Measurements from ENCODE around the gene GBP1.

The GBP1 gene

GRCh38 chr1:89043940-89044339 is 21.1 kb downstream of the GBP1 start:
- H3K4me2 ChIP-seq (ENCODE audit: low read depth, low read length, poor library complexity, severe bottlenecking) = no peak overlapping the region
- H3K4me3 ChIP-seq (ENCODE audit: insufficient read depth, low read length, poor library complexity, severe bottlenecking) = no peak overlapping the region
- 0 out of 2 replicates have a peak, but pooled peaks cover 3% of the 10 kb centered on the region for H3K9me2 ChIP-seq (replicated peaks; ENCODE audit: insufficient read depth, low read length)
- no peaks in the 10 kb centered on the region for H3K36me3 ChIP-seq (ENCODE audit: low read length)
- no peak for TF ChIP-seq EZH2phosphoT487 (conservative IDR thresholded peaks at IDR 0.05; ENCODE audit: low read length)
- TF ChIP-seq CTCF (IDR thresholded peaks at IDR 0.05; ENCODE audit: insufficient read depth, low read length, poor library complexity, severe bottlenecking) = no peak
- no peaks in the 10 kb centered on the region for H3K27me3 ChIP-seq (ENCODE audit: low read length)
- H3K9ac ChIP-seq (ENCODE audit: low read length) = no peak overlapping the region
- no peaks in the 10 kb centered on the region for H3K79me2 ChIP-seq (ENCODE audit: insufficient read depth, low read length)
- no peaks in the 10 kb centered on the region for H4K20me1 ChIP-seq (ENCODE audit: low read depth, low read length)
- H2AFZ ChIP-seq (ENCODE audit: low read depth, low read length, severe bottlenecking) = no peak overlapping the region
- no peaks in the 10 kb centered on the region for H3F3A ChIP-seq (ENCODE audit: insufficient read depth)
- H3K9me3 ChIP-seq (ENCODE audit: insufficient read depth, low read length) = peaks cover 6% of the 10 kb centered on the region; the same call in 1 of the 2 replicates
- no peak overlapping the region for H3K27ac ChIP-seq (ENCODE audit: low read depth, low read length)

DNA sequence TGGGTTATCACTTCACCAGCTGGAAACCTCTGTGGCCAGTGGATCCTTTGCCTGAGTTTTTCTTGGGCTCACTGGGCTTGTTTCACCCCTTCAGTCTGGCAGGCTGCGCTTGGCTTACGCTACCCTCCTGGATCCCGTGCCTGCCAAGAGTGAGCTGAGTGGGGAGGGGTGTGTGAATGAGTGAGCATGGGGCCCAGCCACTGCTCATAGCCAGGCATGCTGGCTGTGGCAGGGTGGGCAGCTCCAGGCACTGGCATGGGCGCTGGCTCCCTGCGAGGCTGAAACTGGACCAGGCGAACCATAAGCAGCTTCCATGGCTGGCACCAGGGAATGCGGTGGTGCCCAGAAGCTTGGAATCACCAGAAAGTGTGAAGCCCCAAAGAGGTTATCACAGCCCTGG is 22.5 kb downstream of the GBP1 start:
- Histone ChIP-seq H3K4me3 (ENCODE audit: insufficient read depth, low read length, poor library complexity, severe bottlenecking) (no peak overlapping the region), H3K9ac (ENCODE audit: low read length) (no peak overlapping the region), H3K9me3 (ENCODE audit: insufficient read depth, low read length) (peaks cover 6% of the 10 kb centered on the region; the same call in 1 of the 2 replicates), H3K27me3 (ENCODE audit: low read length) (no peaks in the 10 kb centered on the region), H3K36me3 (ENCODE audit: low read length) (no peaks in the 10 kb centered on the region), H3K4me2 (ENCODE audit: low read depth, low read length, poor library complexity, severe bottlenecking) (no peak overlapping the region), H3K27ac (ENCODE audit: low read depth, low read length) (no peak overlapping the region), H3F3A (ENCODE audit: insufficient read depth) (no peaks in the 10 kb centered on the region), H3K9me2 (replicated peaks; ENCODE audit: insufficient read depth, low read length) (0 out of 2 replicates have a peak, but pooled peaks cover 3% of the 10 kb centered on the region), H4K20me1 (ENCODE audit: low read depth, low read length) (no peaks in the 10 kb centered on the region), H2AFZ (ENCODE audit: low read depth, low read length, severe bottlenecking) (no peak overlapping the region), H3K79me2 (ENCODE audit: insufficient read depth, low read length) (no peaks in the 10 kb centered on the region)
- TF ChIP-seq CTCF (IDR thresholded peaks at IDR 0.05; ENCODE audit: insufficient read depth, low read length, poor library complexity, severe bottlenecking) (no peak), EZH2phosphoT487 (conservative IDR thresholded peaks at IDR 0.05; ENCODE audit: low read length) (no peak)

- no peak overlapping the region for H3K4me2 ChIP-seq (ENCODE audit: low read depth, low read length, poor library complexity, severe bottlenecking)
- no peaks in the 10 kb centered on the region for H3K27me3 ChIP-seq (ENCODE audit: low read length)
- no peak overlapping the region for H3K4me3 ChIP-seq (ENCODE audit: insufficient read depth, low read length, poor library complexity, severe bottlenecking)
- H3K36me3 ChIP-seq (ENCODE audit: low read length) = no peaks in the 10 kb centered on the region
- H3F3A ChIP-seq (ENCODE audit: insufficient read depth) = no peaks in the 10 kb centered on the region
- peaks cover 6% of the 10 kb centered on the region; the same call in 1 of the 2 replicates for H3K9me3 ChIP-seq (ENCODE audit: insufficient read depth, low read length)
- TF ChIP-seq CTCF (IDR thresholded peaks at IDR 0.05; ENCODE audit: insufficient read depth, low read length, poor library complexity, severe bottlenecking) (no peak), EZH2phosphoT487 (conservative IDR thresholded peaks at IDR 0.05; ENCODE audit: low read length) (no peak)
- H3K9me2 ChIP-seq (replicated peaks; ENCODE audit: insufficient read depth, low read length) = 0 out of 2 replicates have a peak, but pooled peaks cover 3% of the 10 kb centered on the region
- H4K20me1 ChIP-seq (ENCODE audit: low read depth, low read length) = no peaks in the 10 kb centered on the region
- no peaks in the 10 kb centered on the region for H3K79me2 ChIP-seq (ENCODE audit: insufficient read depth, low read length)
- H2AFZ ChIP-seq (ENCODE audit: low read depth, low read length, severe bottlenecking) = no peak overlapping the region
- no peak overlapping the region for H3K9ac ChIP-seq (ENCODE audit: low read length)
- H3K27ac ChIP-seq (ENCODE audit: low read depth, low read length) = no peak overlapping the region
Measured at GRCh38 chr1:89041721-89042120, 23.3 kb downstream of the GBP1 start.

All from SU-DHL-6 (cell line).